ENCODE measurements around the gene F2RL3. TPM values are rescaled to one million over a fixed set of nuclear protein-coding genes. Genes with fewer than 3 reads are reported as not detected.

The F2RL3 gene
- total and polyA plus RNA-seq, 9 donors, result 0.19 to 0.67 (median 0.31) TPM

DNA sequence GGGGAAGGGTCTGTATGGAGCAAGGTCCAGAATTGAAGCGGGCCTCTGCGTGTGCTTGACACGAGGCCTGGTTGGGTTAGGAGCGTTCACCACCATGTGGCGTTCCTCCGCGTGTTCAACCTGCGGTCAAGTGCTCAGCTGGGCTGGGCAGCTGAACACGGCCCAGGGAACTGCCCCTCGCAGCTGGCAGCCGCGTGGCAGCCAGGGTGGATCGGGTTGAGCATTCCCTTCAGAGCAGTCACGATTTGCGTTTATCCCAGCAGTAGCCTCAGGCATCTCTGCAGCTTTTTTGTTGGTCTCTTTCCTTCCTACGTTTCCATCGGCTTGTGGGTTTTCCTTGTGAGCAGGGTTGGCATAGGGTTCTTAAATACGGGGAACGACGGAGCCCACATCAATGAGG lies 28.7 kb upstream of the F2RL3 start:
- DNase-seq, result peak; percentile 26
- Histone ChIP-seq H3K36me3 (ENCODE audit: control insufficient read depth, insufficient read depth, low read length) (peaks cover 59% of the 10 kb centered on the region), H3K27me3 (ENCODE audit: control insufficient read depth, insufficient read depth, low read length) (no peaks in the 10 kb centered on the region), H3K4me3 (ENCODE audit: low read length) (no peak overlapping the region), H3K27ac (ENCODE audit: low read length) (no peak overlapping the region), H3K4me1 (ENCODE audit: control insufficient read depth, insufficient read depth, low read length) (peaks cover 6% of the 10 kb centered on the region), H3K9me3 (replicated peaks; ENCODE audit: control insufficient read depth, low read depth, low read length) (no peaks in the 10 kb centered on the region)
- WGBS (ENCODE audit: insufficient coverage), result 88% methylated on average over 20 of the region's 20 CpGs

DNA sequence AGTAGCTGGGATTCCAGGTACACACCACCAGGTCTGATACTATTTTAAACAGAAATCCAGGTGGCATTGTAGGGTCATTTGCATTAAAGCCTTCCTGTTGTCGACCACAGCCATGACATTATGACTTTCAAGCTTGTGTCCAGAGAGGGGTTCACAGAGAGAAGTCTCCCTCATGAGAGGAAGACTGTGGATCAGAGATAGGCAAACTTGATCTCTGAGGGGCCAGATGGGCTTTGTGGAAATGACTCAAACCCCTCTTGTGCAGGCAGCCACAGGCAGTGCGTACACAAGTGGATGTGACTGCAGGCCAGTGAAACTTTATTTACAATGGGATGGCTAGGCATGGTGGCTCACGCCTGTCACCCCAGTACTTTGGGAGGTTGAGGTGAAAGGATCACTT lies 27.8 kb upstream of the F2RL3 start:
- no peaks in the 10 kb centered on the region for H3K27me3 ChIP-seq (ENCODE audit: control insufficient read depth, insufficient read depth, low read length)
- no peak overlapping the region for H3K27ac ChIP-seq (ENCODE audit: low read length)
- peaks cover 6% of the 10 kb centered on the region for H3K4me1 ChIP-seq (ENCODE audit: control insufficient read depth, insufficient read depth, low read length)
- no peak overlapping the region for H3K4me3 ChIP-seq (ENCODE audit: low read length)
- WGBS (ENCODE audit: insufficient coverage), result 88% methylated on average over 2 of the region's 3 CpGs
- no peaks in the 10 kb centered on the region for H3K9me3 ChIP-seq (replicated peaks; ENCODE audit: control insufficient read depth, low read depth, low read length)
- DNase-seq, result no peak
- peaks cover 64% of the 10 kb centered on the region for H3K36me3 ChIP-seq (ENCODE audit: control insufficient read depth, insufficient read depth, low read length)

DNA sequence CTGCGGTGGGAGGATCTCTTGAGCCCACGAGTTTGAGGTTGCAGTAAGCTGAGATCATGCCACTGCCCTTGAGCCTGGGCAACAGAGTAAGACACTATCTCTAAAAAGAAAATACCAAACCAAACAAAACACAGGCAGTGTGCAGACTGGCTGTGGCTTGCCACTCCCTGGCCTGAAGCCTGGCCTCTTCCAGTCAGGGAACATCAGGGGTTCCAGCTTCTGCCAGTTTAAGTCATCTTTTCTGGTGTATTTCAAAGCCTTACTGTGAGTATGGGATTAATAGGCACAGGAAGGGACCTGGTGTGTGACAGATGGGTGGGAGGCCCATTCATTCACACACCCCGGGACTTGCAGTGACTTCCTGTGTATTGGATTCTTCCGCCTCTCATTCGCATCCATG lies 27.0 kb upstream of the F2RL3 start:
- WGBS (ENCODE audit: insufficient coverage), result 92% methylated on average over 3 of the region's 5 CpGs
- DNase-seq, result no peak
- peaks cover 69% of the 10 kb centered on the region for H3K36me3 ChIP-seq (ENCODE audit: control insufficient read depth, insufficient read depth, low read length)

DNA sequence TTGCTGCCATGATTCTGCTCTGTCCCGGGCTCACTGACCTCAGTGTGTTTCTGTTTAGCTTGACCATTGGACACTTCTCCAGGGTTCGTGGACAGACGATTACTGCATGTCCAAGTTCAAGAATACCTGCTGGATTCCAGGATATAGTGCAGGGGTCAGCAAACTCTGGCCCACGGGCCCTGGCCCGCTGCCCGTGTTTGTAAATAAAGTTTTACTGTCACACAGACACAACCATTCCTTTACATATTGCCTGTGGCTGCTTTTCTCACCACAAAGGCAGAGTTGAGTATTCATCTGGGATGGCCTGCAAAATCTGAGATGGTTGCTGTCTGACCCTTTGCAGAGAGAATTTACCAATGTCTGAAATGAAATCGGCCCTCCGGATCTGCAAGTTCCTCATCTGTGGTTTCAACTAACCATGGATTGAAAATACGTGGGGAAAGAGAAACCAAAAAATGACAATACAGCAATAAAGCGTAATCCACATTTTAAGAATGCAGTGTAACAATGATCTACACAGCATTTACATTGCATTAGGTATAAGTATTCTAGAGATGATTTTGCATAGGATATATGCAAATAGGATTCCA lies 25.9 kb upstream of the F2RL3 start:
- Histone ChIP-seq H3K9me3 (replicated peaks; ENCODE audit: control insufficient read depth, low read depth, low read length) (no peaks in the 10 kb centered on the region), H3K27ac (ENCODE audit: low read length) (no peak overlapping the region), H3K4me3 (ENCODE audit: low read length) (no peak overlapping the region), H3K4me1 (ENCODE audit: control insufficient read depth, insufficient read depth, low read length) (peaks cover 6% of the 10 kb centered on the region), H3K27me3 (ENCODE audit: control insufficient read depth, insufficient read depth, low read length) (no peaks in the 10 kb centered on the region), H3K36me3 (ENCODE audit: control insufficient read depth, insufficient read depth, low read length) (peaks cover 74% of the 10 kb centered on the region)
- DNase-seq, result peak; percentile 23
- WGBS (ENCODE audit: insufficient coverage), result 74% methylated on average over 3 of the region's 10 CpGs

More for the DNA sequence above, 27.0 kb upstream of the F2RL3 start:
- no peak overlapping the region for H3K4me3 ChIP-seq (ENCODE audit: low read length)
- H3K27ac ChIP-seq (ENCODE audit: low read length), result no peak overlapping the region
- no peaks in the 10 kb centered on the region for H3K27me3 ChIP-seq (ENCODE audit: control insufficient read depth, insufficient read depth, low read length)
- H3K4me1 ChIP-seq (ENCODE audit: control insufficient read depth, insufficient read depth, low read length), result peaks cover 6% of the 10 kb centered on the region
- H3K9me3 ChIP-seq (replicated peaks; ENCODE audit: control insufficient read depth, low read depth, low read length), result no peaks in the 10 kb centered on the region

DNA sequence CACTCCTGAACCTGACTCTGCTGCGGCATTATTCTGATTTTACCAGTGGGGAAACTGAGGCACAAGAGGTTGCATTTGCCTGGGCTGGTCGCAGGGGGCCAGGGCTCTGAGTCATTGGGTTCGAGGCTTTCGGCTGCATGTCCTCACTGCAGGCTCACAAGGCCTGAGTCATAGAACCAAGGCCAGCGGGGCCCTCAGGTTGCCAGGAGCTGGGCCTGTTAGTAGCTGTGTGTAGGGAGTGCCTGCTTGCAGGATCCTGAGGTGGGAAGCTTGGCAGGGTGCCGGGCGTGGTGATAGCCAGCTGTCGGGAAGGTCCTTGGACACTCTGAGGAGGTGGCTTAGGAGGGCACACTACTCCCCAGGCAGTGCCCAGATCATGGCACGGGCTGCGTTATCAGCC lies 21.6 kb upstream of the F2RL3 start:
- no peaks in the 10 kb centered on the region for H3K27me3 ChIP-seq (ENCODE audit: control insufficient read depth, insufficient read depth, low read length)
- WGBS (ENCODE audit: insufficient coverage), result 95% methylated on average over 8 of the region's 10 CpGs
- no peaks in the 10 kb centered on the region for H3K4me1 ChIP-seq (ENCODE audit: control insufficient read depth, insufficient read depth, low read length)
- DNase-seq, result no peak
- H3K27ac ChIP-seq (ENCODE audit: low read length), result no peak overlapping the region
- no peaks in the 10 kb centered on the region for H3K9me3 ChIP-seq (replicated peaks; ENCODE audit: control insufficient read depth, low read depth, low read length)
- H3K4me3 ChIP-seq (ENCODE audit: low read length), result no peak overlapping the region
- peaks cover 96% of the 10 kb centered on the region for H3K36me3 ChIP-seq (ENCODE audit: control insufficient read depth, insufficient read depth, low read length)

DNA sequence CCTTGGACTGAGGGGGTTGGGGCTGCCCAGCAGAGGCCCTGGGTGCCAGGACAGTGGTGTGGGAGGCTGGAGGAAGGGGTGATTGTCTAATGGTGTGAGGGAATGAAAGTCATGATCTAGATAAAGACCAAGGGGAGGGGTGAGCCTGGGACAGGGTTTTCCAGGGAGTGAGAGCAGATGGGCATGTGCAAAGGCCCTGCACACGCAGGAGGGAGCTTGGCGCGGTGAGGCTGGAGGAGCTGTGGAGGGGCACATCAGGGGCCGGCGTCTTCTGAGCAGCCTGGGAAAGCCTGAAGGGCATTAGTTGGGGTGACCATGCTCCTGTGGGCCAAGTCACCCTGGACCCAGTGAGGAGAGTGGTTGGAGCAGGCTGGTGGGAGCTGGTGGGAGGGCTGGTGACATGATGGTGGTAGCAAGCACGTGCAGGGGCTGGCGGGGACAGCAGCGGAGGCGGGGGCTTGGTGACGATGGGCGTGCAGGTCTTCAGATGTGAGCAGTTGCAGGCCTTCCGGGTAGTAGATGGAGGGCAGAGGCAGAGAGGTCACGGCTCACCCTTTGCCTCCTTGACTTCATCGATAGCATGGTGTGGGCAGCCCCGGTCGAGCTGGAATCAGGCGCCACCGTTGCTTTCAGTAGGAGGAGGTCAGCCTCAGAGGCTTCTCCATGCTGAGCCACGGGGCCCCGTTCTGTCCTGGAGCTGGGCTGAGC lies 20.2 kb upstream of the F2RL3 start:
- Histone ChIP-seq H3K27ac (ENCODE audit: low read length) (no peak overlapping the region), H3K4me1 (ENCODE audit: control insufficient read depth, insufficient read depth, low read length) (no peaks in the 10 kb centered on the region), H3K9me3 (replicated peaks; ENCODE audit: control insufficient read depth, low read depth, low read length) (no peaks in the 10 kb centered on the region), H3K27me3 (ENCODE audit: control insufficient read depth, insufficient read depth, low read length) (no peaks in the 10 kb centered on the region), H3K36me3 (ENCODE audit: control insufficient read depth, insufficient read depth, low read length) (peaks cover 95% of the 10 kb centered on the region), H3K4me3 (ENCODE audit: low read length) (no peak overlapping the region)
- DNase-seq, result no peak
- 92% methylated on average over 20 of the region's 20 CpGs for WGBS (ENCODE audit: insufficient coverage)

DNA sequence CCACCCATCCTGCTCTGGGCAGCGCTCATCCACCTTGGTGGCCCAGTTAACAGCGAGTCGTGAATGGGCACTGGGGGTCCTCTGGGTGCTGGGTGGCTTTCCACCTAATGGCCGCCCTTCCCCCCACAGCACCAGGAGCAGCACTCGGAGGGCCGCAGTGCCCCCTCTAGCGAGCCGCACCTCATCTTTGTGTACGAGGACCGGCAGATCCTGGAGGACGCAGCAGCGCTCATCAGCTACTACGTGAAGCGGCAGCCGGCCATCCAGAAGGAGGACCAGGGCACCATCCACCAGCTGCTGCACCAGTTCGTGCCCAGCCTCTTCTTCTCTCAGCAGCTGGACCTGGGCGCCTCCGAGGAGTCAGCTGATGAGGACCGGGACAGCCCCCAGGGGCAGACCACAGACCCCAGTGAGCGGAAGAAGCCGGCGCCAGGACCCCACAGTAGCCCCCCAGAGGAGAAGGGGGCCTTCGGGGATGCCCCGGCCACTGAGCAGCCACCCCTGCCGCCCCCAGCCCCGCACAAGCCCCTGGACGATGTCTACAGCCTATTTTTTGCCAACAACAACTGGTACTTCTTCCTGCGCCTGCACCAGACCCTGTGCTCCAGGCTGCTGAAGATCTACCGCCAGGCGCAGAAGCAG lies 19.3 kb upstream of the F2RL3 start:
- peaks cover 92% of the 10 kb centered on the region for H3K36me3 ChIP-seq (ENCODE audit: control insufficient read depth, insufficient read depth, low read length)
- WGBS (ENCODE audit: insufficient coverage), result 93% methylated on average over 28 of the region's 30 CpGs
- no peak overlapping the region for H3K27ac ChIP-seq (ENCODE audit: low read length)
- no peaks in the 10 kb centered on the region for H3K4me1 ChIP-seq (ENCODE audit: control insufficient read depth, insufficient read depth, low read length)
- no peaks in the 10 kb centered on the region for H3K27me3 ChIP-seq (ENCODE audit: control insufficient read depth, insufficient read depth, low read length)
- no peaks in the 10 kb centered on the region for H3K9me3 ChIP-seq (replicated peaks; ENCODE audit: control insufficient read depth, low read depth, low read length)
- no peak for DNase-seq
- H3K4me3 ChIP-seq (ENCODE audit: low read length), result no peak overlapping the region

DNA sequence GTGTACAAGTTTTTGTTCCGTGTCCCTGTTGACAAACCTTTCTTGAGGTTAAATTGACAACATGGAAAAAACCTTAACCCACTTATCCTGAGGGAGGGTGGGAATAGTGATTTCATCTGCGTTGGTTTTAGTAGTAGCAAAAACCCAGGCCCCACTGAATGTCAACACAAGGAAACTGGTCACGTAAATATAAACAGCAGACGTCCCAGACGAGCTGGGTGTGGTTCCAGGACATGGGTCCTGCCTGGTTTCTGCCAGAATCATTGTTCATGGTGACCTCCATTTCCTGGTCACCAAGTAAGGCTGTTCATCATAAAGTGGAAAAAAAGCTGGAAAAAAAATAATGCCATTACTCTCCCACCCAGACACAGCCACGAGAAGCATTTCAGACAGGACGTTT lies 16.9 kb upstream of the F2RL3 start:
- Histone ChIP-seq H3K9me3 (replicated peaks; ENCODE audit: control insufficient read depth, low read depth, low read length) (no peaks in the 10 kb centered on the region), H3K4me3 (ENCODE audit: low read length) (no peak overlapping the region), H3K27me3 (ENCODE audit: control insufficient read depth, insufficient read depth, low read length) (no peaks in the 10 kb centered on the region), H3K27ac (ENCODE audit: low read length) (no peak overlapping the region), H3K36me3 (ENCODE audit: control insufficient read depth, insufficient read depth, low read length) (peaks cover 76% of the 10 kb centered on the region), H3K4me1 (ENCODE audit: control insufficient read depth, insufficient read depth, low read length) (no peaks in the 10 kb centered on the region)
- 80% methylated on average over 2 of the region's 7 CpGs for WGBS (ENCODE audit: insufficient coverage)
- peak; percentile 36 for DNase-seq

DNA sequence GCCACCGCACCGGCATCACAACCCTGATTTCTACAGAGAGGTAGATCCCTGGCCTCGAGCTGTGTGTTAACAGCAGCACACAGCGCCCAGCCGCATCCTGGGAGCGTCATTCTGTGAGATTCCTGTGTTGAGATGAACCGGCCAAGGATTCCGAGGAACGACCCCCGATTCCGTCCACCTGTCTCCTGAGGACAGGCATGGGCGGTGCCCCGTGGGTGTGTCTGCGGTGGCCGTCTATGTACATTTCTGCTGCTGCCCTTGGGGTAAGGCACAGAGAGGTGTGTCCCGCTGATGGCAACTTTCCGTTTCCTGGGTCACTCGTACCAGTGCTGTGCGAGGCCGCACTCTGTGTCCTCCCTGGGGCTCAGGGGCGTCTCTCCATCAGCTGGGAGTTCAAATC lies 16.1 kb upstream of the F2RL3 start:
- Histone ChIP-seq H3K9me3 (replicated peaks; ENCODE audit: control insufficient read depth, low read depth, low read length) (no peaks in the 10 kb centered on the region), H3K27me3 (ENCODE audit: control insufficient read depth, insufficient read depth, low read length) (no peaks in the 10 kb centered on the region), H3K4me3 (ENCODE audit: low read length) (no peak overlapping the region), H3K27ac (ENCODE audit: low read length) (no peak overlapping the region), H3K36me3 (ENCODE audit: control insufficient read depth, insufficient read depth, low read length) (peaks cover 76% of the 10 kb centered on the region), H3K4me1 (ENCODE audit: control insufficient read depth, insufficient read depth, low read length) (no peaks in the 10 kb centered on the region)
- WGBS (ENCODE audit: insufficient coverage), result 92% methylated on average over 21 of the region's 21 CpGs
- no peak for DNase-seq

DNA sequence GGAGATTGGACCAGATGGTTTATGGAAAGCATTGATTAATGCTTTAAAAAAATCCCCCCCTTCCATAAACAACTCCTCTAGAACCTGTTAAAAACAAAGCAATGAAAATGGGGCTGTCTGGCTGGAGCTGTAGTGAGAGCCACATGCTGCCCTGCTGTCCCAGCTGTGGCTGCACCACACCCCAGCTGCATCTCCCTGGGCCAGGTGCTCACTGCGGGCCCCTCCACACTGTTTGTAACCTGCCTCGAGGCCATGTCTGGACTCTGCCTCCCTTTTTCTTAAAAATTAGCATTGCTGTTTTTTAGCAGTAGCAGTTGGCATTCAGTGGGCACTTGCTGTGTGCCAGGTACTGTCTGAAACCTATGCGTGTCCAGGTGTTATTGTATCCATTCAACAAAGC lies 15.2 kb upstream of the F2RL3 start:
- Histone ChIP-seq H3K27me3 (ENCODE audit: control insufficient read depth, insufficient read depth, low read length) (no peaks in the 10 kb centered on the region), H3K4me1 (ENCODE audit: control insufficient read depth, insufficient read depth, low read length) (no peaks in the 10 kb centered on the region)
- WGBS (ENCODE audit: insufficient coverage), result 100% methylated on average over 2 of the region's 3 CpGs

More for the DNA sequence above, 15.2 kb upstream of the F2RL3 start:
- H3K9me3 ChIP-seq (replicated peaks; ENCODE audit: control insufficient read depth, low read depth, low read length), result no peaks in the 10 kb centered on the region
- H3K4me3 ChIP-seq (ENCODE audit: low read length), result no peak overlapping the region
- no peak overlapping the region for H3K27ac ChIP-seq (ENCODE audit: low read length)
- no peak for DNase-seq
- peaks cover 76% of the 10 kb centered on the region for H3K36me3 ChIP-seq (ENCODE audit: control insufficient read depth, insufficient read depth, low read length)
